Smooth muscle cell of the pulmonary artery (primary cell): ENCODE measurements around the gene YY1. TPM values are rescaled to one million over a fixed set of nuclear protein-coding genes. Genes with fewer than 3 reads are reported as not detected.

Experiments
- total RNA-seq: library from RNA; depleted of rRNA; stranded (reverse); fragments of >200 nt; gene quantifications from 2 replicates; pipeline ENCODE4 v1.2.3, GENCODE V29; 2014

YY1 gene
- total RNA-seq = 49.9 and 52.8 TPM in 2 replicates

DNA sequence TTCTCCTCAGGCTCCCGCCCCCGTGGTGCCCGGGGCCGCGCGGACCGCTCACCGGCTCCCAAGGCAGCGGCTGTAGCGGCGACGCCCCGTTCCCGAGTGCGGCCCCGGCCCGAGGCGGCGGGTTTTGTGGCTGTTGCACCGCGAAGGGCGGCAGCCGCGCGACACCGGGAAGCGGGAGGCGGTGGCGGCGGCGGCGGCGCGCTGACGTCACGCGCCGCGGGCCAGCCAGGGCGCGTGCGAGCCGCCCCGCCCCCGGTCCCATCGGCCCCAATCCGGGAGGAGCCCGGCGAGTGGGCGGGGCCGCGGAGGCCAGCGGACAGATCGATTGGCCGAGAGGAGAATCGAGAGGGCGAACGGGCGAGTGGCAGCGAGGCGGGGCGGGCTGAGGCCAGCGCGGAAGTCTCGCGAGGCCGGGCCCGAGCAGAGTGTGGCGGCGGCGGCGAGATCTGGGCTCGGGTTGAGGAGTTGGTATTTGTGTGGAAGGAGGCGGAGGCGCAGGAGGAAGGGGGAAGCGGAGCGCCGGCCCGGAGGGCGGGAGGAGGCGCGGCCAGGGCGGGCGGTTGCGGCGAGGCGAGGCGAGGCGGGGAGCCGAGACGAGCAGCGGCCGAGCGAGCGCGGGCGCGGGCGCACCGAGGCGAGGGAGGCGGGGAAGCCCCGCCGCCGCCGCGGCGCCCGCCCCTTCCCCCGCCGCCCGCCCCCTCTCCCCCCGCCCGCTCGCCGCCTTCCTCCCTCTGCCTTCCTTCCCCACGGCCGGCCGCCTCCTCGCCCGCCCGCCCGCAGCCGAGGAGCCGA, at the start of gene YY1:
TSS of gene YY1 (plus strand) at position 726 of the 792 bp plus-strand sequence. CDS start 101 bp downstream, outside the sequence.

DNA sequence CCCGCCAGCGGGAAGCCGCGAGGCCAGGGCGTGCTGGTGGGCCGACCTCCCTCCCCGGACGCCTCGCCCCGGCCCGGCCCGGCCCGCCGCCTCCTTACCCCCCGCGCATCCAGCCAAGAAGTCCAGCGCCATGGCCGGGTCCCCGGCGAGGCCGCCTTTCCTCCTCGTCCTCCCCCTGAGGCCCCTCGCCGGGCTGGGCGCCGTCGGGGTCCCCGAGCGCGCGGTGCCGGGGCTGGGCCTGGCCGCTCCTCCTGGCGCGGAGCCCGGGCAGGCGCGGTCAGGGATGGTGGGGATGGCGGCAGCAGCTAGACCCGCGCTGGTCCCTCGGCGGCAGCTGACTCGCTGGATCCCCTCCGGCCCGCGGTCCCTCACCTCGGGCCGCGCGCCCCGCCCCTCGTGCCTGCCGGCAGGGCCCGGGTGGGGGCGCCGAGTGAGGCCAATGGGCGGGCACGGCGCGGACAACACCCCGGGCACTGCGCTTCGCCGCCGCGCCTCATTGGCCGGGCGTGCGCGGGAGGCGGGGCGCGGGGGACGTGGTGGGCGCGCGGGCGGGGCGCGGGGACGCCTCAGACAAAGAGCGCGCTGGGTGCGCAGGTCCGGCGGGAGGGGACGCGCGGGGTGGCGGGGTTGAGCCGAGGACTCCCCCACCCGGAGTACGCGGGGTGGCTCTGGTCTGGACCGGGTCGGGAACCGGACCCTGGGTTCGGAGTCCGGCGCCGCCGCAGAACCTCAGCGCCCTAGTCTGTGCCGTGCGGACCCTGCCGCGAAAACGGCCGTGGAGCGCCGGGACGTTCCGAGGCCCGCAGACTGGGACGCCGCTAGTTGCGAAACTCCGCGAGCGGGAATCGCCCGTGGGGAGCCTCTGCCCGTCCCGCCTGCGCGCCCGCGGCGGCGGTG, 67.4 kb downstream of the YY1 start, which contains the start of gene SLC25A29:
TSS of gene SLC25A29 (minus strand) at position 344 of the 897 bp plus-strand sequence. CDS start at position 132, 212 bp downstream.

DNA sequence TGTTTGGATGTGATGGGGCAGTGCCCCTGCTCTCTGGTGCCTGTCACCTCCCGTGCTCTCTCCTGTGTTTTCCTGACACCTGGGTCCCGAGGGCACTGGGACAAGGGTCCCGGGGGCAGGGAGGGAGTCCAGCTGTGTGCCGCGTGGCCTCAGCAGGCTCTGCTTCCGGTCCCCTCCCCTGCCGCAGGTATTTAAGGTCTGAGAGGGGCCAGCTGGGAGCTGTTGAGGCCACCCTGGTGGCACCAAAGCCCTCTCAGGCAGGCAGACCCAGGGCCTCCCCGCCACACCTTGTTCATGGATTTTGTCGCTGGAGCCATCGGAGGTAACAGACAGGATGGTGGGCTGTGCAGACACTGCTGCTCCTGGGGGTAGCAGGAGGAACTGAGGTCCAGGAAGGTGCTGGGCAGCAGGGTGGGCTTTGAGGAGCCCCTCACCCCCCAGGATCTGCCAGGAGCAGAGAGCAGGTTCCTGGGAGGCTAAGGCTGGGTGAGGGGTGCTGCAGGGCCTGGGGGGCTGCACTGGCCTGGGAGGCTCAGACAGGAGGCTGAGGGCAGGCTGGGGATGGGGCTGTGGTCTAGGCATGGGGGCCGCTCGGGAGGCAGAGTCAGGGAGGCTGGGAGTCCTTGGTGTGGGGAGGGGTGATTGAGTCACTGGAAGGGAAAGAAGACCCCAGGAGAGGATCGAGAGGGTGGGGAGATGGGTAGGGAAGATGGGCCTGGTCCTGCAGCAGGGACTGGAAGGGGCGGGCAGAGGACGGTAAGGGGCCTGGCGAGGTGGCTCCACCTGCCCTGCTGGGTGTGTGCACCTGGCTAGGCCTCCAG, 84.4 kb downstream of the YY1 start, which contains the start of gene SLC25A47:
TSS of gene SLC25A47 (plus strand) at position 219 of the 821 bp plus-strand sequence. CDS start at position 295, 76 bp downstream.

Other genes with a start within 250 kb of the YY1 start
- 17.7 and 22.5 TPM in 2 replicates for gene EVL, start 173.7 kb upstream of the YY1 start, total RNA-seq
- 0.07 and 0.26 TPM in 2 replicates for gene DEGS2, start 79.5 kb upstream of the YY1 start, total RNA-seq
- gene SLC25A29, start 67.3 kb downstream of the YY1 start, total RNA-seq = 13.4 and 32.0 TPM in 2 replicates
- gene SLC25A47, start 84.2 kb downstream of the YY1 start, total RNA-seq = 0.07 TPM in 1 of 2 replicates, not detected in the other
- 10.8 and 10.9 TPM in 2 replicates for gene WDR25, start 137.3 kb downstream of the YY1 start, total RNA-seq